HG03097 (cell line): ENCODE measurements around the gene PASD1.

Experiments
- ATAC-seq: cut with Tn5 transposase; IDR thresholded peaks from one replicate; pipeline ENCODE4 v1.9.1; 2021; ENCODE audit not compliant: unreplicated experiment, low FRiP score

Gene PASD1

GRCh38 chrX:151701071-151701470 lies 137.6 kb downstream of the PASD1 start:
- ATAC-seq: no peak

- no peak for ATAC-seq
Measured at GRCh38 chrX:151701531-151701930, 138.1 kb downstream of the PASD1 start.

- ATAC-seq: no peak
Measured at GRCh38 chrX:151702026-151702714, 138.7 kb downstream of the PASD1 start.

DNA sequence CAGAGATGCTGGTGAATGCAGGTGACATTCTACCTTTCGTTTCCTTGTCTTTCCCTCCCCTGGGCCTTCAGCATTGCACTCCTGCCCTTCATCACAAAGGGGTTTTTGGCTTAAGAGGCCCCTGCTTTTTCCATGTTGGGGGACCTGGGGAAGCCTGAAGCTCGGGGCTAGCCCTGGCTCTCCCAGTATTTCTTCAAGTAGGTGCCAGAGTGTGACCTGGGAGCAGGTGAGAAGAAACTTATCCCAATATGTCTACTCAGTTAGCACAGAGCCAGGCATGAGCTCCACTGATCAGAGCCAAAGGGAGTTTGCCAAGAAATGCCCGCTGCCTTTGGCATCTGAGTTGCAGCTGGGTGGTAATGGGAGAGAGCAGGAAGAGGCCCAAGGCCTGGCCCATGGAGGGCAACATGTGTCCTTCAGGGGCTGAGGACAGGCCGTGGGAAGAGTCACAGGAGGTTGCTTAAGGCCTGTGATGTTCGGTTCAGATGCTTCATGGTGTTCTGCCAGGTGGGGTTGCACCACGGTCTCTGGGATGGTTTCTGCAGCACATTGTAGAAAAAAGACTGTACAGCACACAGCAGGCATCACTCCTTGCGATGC lies 139.4 kb downstream of the PASD1 start:
- ATAC-seq: no peak

GRCh38 chrX:151703487-151703886 lies 140.0 kb downstream of the PASD1 start:
- ATAC-seq: no peak

- ATAC-seq: no peak
Measured at GRCh38 chrX:151704041-151704663, 140.7 kb downstream of the PASD1 start.

DNA sequence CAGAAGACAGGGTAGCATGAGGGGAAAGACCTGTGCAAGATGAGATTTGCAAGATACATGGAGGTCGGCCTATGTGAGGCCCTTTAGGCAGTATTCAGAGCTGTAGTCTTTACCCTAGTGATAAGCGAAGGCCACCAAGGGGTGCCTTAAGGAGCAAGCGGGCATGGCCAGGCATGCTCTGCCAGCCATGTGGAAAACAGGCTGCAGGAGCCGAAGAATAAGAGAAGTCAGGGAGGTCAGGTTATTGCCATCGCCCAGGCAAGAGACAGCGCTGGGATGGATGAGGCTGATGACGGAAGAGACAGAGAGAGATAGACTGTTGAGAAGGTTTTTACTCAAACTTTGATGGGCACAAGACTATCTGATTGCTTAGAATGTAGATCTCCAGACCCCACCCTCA lies 145.3 kb downstream of the PASD1 start:
- no peak for ATAC-seq

- ATAC-seq: no peak
Measured at GRCh38 chrX:151710457-151710856, 147.0 kb downstream of the PASD1 start.

GRCh38 chrX:151711154-151711553 lies 147.7 kb downstream of the PASD1 start:
- ATAC-seq: no peak

DNA sequence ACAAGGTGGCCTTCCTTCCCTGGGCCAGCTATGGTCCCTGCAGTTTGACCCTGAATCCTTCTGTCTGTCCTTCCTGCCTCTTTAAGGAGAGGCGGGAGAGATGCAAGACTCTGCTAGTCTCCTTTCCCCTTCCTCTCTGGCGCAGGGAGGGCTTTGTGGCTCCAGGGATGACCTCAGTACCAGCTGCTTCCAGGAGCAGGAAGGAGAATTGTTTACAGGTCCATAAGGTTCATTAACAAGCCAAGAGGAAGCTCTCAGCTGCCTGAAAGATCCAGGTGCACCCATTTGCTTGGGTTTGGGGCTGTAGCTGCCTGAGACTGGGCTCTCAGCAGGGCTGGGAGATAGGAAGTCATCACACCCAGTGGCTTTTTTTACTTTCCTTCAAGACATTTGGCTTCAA lies 148.3 kb downstream of the PASD1 start:
- no peak for ATAC-seq

GRCh38 chrX:151712253-151712652 lies 148.8 kb downstream of the PASD1 start:
- ATAC-seq: no peak

- no peak for ATAC-seq
Measured at GRCh38 chrX:151713849-151714248, 150.4 kb downstream of the PASD1 start.

DNA sequence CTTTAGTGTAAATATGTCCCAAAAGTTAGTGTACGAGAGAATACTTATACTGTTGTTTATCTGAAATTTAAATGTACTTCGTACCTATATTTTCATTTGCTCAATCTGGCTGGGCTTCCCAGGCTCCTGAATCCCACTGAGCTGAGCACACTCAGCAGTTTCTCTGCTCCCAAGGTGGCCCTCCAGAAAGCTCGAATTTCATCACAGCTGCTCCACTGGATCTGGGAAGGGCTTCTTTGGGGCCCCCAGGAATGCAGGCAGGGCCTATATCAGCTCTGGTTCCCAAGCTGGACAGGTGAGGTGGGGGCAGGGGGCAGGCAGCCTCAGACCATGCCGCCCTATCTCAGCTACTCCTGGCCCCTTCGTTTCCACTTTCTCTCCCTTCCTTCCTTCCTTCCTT lies 150.9 kb downstream of the PASD1 start:
- ATAC-seq: no peak

DNA sequence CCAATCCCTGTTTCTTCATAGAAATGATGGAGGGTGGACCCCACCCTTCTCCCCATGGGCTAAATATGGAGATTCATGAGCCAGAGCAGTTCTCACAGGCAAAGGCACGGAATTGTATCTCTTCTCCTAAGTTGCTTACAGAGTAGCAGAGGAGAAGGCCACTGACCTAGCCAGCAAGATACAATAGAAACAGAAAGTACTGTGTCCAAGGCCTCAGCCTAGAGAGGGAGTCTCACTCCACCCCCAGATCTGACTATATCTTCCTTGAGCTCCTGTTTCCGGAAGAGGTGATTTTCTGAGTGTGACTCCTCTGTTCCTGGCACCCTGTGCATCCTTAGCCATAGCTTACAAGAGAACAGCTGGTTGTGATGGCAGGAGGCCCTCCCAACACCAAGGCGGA lies 152.3 kb downstream of the PASD1 start, which contains the start of gene FATE1:
Gene FATE1, plus strand, starts transcription at position 284 of the 400 bp plus-strand sequence. Its CDS starts 85 bp downstream, at position 369.
- no peak for ATAC-seq

DNA sequence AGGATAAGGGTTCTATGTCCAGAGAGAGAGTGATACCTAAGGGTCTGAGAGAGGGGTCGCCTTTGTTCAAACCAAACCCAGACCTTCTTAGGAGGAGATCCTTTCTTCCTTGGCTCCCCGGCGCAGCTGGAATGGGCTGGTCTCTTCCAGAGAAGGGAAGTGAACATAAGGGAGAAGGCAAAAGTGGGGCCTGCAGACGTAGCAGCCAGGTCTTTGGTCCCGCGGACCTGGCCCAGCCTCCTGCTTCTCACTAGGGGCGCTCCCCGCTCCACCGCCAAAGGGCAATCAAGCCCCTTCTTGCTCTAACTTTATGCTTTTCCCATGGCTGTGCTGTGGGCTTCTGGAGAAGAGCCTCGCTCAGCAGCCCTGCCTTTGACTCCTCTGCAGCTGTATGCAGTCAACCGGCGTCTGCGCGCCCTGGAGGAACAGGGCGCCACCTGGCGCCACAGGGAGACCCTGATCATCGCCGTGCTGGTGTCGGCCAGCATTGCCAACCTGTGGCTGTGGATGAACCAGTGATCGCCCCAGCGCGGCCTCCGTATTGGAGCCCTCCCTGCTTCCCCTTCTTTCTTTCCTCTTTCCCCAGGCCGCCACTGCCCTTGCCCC lies 158.9 kb downstream of the PASD1 start:
- ATAC-seq: no peak

GRCh38 chrX:151723156-151723760 lies 159.8 kb downstream of the PASD1 start:
- ATAC-seq: no peak

DNA sequence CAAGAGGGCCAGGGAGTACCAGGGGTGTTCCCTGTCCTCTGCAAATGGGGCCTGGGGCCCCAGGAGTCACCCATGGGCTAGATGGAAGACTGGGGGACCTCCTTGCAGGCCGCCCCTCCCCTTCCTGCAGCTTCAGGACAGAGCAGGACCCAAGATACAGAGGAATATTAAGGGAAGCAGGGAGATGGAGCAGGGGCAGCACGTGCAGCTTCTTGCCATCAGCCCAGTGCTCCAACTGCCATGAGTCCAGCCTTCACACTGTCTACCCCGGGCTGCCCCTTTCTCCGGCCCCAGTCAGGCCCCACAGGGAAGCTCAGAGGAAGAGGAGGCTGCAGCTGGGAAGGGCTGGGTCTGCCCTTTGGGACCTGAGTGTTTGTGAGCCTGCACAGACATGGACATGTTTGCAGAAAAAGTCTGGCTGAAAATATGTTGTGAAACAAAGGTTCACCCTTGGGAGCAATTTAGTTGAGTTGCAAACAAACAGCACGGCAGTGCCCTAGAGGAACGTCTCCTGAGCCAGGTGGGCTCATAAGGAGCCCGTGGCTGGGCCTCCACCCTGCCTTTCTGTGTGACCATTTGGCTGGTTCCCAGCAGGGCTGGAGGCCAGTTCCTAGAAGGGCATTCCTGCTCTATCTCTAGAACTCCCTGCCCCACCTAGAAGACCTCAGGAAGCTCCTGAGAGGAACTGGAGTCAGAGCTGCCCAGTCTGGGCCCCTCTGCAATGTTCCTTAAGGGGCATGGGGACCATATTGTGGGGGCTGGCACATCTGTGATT lies 161.3 kb downstream of the PASD1 start:
- ATAC-seq: no peak

DNA sequence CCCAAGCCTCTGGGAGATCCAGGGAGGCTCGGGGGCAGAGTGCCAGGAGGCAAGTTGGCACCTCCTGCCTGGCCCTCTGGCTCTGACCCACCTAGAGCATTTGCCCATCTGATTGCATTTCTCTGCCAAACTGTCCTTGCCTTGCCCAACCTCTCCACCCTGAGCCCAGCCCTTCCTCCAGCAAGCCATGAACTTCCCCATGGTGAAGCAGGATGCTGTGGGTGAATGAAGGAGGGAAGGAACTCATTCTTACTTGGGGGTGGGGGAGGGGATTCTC lies 161.8 kb downstream of the PASD1 start:
- no peak for ATAC-seq
